ENCODE data around the gene RBL2. TPM values are rescaled to one million over a fixed set of nuclear protein-coding genes. Genes with fewer than 3 reads are reported as not detected.

RBL2 gene
- total RNA-seq, 4 donors from 2014 or later, result 31.8 to 88.1 (median 45.3) TPM

DNA sequence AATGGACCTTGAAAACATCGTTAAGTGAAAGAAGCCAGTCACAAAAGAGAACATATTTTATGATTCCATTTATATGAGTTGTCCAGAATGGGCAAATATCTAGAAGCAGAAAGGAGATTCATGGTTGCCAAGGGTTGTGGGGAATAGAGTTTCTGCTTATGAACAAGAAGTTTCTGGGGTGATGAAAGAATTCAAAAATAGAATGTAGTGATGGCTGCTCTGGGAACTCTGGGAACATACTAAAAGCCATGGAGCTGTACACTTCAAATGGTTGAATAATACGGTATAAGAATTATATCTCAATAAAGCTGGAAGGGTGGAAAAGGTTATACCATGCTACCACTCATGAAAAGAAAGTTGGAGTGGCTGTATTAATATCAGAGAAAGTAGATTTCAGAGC is 50.3 kb downstream of the RBL2 start:
- H3K27ac ChIP-seq, result no peak overlapping the region
- WGBS, 2 donors, result 96 to 100% methylated on average over 2 of the region's 2 CpGs
- intact Hi-C loops (cut with DNase I), result no loop called here
- no peaks in the 10 kb centered on the region for H3K27me3 ChIP-seq
- peaks cover 0 to 100% (median 35%) of the 10 kb centered on the region in 3 donors for H3K36me3 ChIP-seq
- no peak overlapping the region for H3K4me3 ChIP-seq
- no peaks in the 10 kb centered on the region for H3K9me3 ChIP-seq
- DNase-seq, result no peak
- no peaks in the 10 kb centered on the region for H3K4me1 ChIP-seq
- TF ChIP-seq CTCF (IDR thresholded peaks at IDR 0.05) (no peak), POLR2A (IDR thresholded peaks at IDR 0.05) (no peak)

DNA sequence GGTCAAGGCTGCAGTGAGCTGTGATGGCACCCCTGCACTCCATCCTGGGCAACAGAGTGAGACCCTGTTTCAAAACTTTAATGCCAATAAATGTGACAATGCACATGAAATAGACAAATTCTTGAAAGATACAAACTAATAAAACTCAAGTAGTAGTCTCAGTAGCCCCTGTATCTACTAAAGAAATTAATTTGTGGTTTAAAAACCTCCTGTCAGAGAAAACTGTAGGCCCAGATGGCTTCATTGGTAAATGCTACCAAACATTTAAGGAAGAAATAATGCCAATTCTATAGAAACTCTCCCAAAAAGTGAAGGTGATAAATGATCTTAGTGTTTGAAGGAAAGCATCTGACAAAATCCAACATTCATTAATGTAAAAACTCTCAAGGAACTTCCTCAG is 52.0 kb downstream of the RBL2 start:
- intact Hi-C loops (cut with DNase I), result no loop called here
- Histone ChIP-seq H3K27me3 (no peaks in the 10 kb centered on the region), H3K36me3 (peaks cover 0 to 100% (median 30%) of the 10 kb centered on the region in 3 donors), H3K4me3 (no peak overlapping the region), H3K4me1 (no peaks in the 10 kb centered on the region), H3K27ac (no peak overlapping the region), H3K9me3 (no peaks in the 10 kb centered on the region)
- TF ChIP-seq POLR2A (IDR thresholded peaks at IDR 0.05) (no peak), CTCF (IDR thresholded peaks at IDR 0.05) (no peak)
- DNase-seq, result no peak

DNA sequence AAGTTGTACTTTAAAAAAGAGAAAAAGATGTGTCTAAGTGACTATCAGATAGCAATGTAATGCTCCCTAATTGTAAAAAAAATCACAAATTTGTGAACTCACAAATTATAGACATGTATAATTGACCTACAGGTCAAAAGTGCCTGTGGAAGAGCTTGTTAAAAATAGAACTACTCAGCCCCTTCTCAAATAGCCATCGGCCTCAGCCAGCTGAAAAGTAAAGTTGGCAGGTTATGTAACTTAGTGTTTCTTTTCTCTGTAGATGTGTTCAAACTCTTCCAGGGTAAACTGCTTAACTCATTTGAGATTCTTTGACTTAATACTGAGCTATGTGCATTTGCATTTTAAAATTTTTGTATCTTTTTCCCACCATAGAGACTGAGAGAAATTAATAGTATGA is 55.5 kb downstream of the RBL2 start:
- WGBS, 2 donors, result 77 to 92% methylated on average over 1 of the region's 1 CpG
- intact Hi-C loops (cut with DNase I), result no loop called here
- Histone ChIP-seq H3K27me3 (no peaks in the 10 kb centered on the region), H3K4me1 (no peaks in the 10 kb centered on the region), H3K9me3 (no peaks in the 10 kb centered on the region), H3K27ac (no peak overlapping the region), H3K36me3 (peaks cover 5 to 100% (median 38%) of the 10 kb centered on the region in 3 donors), H3K4me3 (no peak overlapping the region)
- TF ChIP-seq CTCF (IDR thresholded peaks at IDR 0.05), result no peak
- no peak for DNase-seq

- Histone ChIP-seq H3K9me3 (no peaks in the 10 kb centered on the region), H3K27ac (no peak overlapping the region), H3K27me3 (no peaks in the 10 kb centered on the region), H3K4me3 (no peak overlapping the region), H3K36me3 (peaks cover 13 to 100% (median 53%) of the 10 kb centered on the region in 3 donors), H3K4me1 (no peaks in the 10 kb centered on the region)
- TF ChIP-seq POLR2A (IDR thresholded peaks at IDR 0.05) (no peak), CTCF (IDR thresholded peaks at IDR 0.05) (no peak)
- 91 to 96% methylated on average over 1 of the region's 1 CpG for WGBS, 2 donors
- no peak for DNase-seq
- intact Hi-C loops (cut with DNase I), result no loop called here
These were observed 58.2 kb downstream of the RBL2 start for GRCh38 chr16:53492503-53492902.

DNA sequence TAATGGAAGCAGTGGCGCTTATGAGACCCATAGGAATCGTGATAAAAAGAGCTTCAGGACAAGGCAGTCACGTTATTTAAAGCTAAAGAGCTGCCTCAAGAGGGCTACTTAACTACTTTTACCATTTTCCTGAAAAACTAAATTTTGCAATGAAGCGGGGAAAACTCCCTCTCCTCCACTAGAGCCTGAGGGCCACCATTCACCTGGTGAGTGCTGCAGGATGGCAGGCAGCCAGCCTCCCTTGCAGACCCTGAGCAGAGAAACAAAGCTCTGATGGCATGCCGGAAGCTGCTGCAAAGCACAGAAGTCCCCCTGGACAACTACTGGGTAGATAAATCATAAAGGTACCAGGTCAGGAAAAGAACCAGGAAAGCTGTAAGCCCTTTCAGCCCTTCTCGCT is 60.4 kb downstream of the RBL2 start:
- Histone ChIP-seq H3K4me3 (no peak overlapping the region), H3K27ac (no peak overlapping the region), H3K9me3 (no peaks in the 10 kb centered on the region), H3K27me3 (no peaks in the 10 kb centered on the region), H3K4me1 (no peaks in the 10 kb centered on the region), H3K36me3 (peaks cover 13 to 100% (median 58%) of the 10 kb centered on the region in 3 donors)
- 91 to 94% methylated on average over 6 of the region's 6 CpGs for WGBS, 2 donors
- TF ChIP-seq CTCF (IDR thresholded peaks at IDR 0.05), result no peak
- no peak for TF ChIP-seq POLR2A (IDR thresholded peaks at IDR 0.05)
- intact Hi-C loops (cut with DNase I), result no loop called here
- DNase-seq, result no peak
